Measurements from ENCODE around the gene PRKCZ.

- no peak for TF ChIP-seq TAF1 (conservative IDR thresholded peaks at IDR 0.05)
- TF ChIP-seq CTCF (IDR thresholded peaks at IDR 0.05; ENCODE audit: low read depth, low read length, missing input control) = no peak
- TF ChIP-seq ZBTB33 (IDR thresholded peaks at IDR 0.05) = no peak
- no peak for TF ChIP-seq JUND (IDR thresholded peaks at IDR 0.05)
These were observed 162.6 kb downstream of the PRKCZ start for GRCh38 chr1:2212532-2213491.
